Measurements from ENCODE around the gene IL4R. TPM values are rescaled to one million over a fixed set of nuclear protein-coding genes. Genes with fewer than 3 reads are reported as not detected.

Gene IL4R
- total RNA-seq, 1 donor from 2014 or later, result 12.0 TPM

DNA sequence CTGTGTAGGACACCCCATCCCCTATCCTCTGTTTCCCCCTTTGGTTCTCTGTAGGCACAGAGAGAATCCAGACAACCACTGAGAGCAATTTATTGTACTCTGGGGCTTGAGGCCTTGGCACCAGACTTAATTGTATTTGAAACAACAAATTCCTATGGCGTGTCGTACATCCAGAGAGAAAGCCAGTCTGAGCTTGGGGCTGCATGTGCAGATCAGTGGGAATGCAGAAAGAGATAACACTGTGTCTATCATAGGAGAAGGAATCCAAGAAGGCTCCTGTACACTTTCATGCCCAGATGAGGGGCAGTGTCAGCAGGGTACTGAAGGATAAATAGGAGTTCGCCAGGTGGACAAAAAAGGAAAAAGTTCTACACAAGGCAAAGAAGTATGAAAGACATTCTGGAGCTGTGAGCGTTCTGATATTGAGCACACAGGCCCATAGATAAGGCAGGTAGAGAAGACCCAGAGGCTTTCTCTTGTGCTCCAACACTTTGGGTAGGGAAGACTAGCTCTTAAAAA, 22.0 kb upstream of the IL4R start:
- no peaks in the 10 kb centered on the region for H3K36me3 ChIP-seq
- no peak for DNase-seq
- TF ChIP-seq, protein P1, sequence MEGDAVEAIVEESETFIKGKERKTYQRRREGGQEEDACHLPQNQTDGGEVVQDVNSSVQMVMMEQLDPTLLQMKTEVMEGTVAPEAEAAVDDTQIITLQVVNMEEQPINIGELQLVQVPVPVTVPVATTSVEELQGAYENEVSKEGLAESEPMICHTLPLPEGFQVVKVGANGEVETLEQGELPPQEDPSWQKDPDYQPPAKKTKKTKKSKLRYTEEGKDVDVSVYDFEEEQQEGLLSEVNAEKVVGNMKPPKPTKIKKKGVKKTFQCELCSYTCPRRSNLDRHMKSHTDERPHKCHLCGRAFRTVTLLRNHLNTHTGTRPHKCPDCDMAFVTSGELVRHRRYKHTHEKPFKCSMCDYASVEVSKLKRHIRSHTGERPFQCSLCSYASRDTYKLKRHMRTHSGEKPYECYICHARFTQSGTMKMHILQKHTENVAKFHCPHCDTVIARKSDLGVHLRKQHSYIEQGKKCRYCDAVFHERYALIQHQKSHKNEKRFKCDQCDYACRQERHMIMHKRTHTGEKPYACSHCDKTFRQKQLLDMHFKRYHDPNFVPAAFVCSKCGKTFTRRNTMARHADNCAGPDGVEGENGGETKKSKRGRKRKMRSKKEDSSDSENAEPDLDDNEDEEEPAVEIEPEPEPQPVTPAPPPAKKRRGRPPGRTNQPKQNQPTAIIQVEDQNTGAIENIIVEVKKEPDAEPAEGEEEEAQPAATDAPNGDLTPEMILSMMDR (IDR thresholded peaks at IDR 0.05; ENCODE audit: borderline replicate concordance), result no peak
- peaks cover 5% of the 10 kb centered on the region for H3K4me1 ChIP-seq
- intact Hi-C loops (cut with micrococcal nuclease), result no loop called here
- H3K4me3 ChIP-seq, result no peak overlapping the region
- no peaks in the 10 kb centered on the region for H3K9me3 ChIP-seq (replicated peaks)
- no peaks in the 10 kb centered on the region for H3K27me3 ChIP-seq (ENCODE audit: low read depth)
- no peak overlapping the region for H3K27ac ChIP-seq (replicated peaks)

DNA sequence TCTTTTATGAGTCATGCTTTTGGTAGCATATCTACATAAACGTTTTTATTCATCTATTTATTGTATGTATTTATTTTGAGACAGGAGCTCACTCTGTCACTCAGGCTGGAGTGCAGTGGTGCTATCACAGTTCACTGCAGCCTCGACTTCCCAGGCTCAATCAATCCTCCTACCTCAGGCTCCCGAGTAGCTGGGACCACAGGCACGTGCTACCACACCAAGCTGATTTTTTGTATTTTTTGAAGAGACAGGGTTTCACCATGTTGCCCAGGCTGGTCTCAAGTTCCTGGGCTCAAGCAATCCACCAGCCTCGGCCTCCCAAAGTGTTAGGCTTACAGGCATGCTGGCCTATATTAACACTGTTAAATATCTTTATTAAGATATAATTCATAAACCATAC, 20.4 kb upstream of the IL4R start:
- intact Hi-C loops (cut with micrococcal nuclease), result no loop called here
- H3K4me3 ChIP-seq, result no peak overlapping the region
- no peaks in the 10 kb centered on the region for H3K27me3 ChIP-seq (ENCODE audit: low read depth)
- no peaks in the 10 kb centered on the region for H3K9me3 ChIP-seq (replicated peaks)
- no peak overlapping the region for H3K27ac ChIP-seq (replicated peaks)
- H3K36me3 ChIP-seq, result no peaks in the 10 kb centered on the region
- no peaks in the 10 kb centered on the region for H3K4me1 ChIP-seq
- TF ChIP-seq, protein P1 (IDR thresholded peaks at IDR 0.05; ENCODE audit: borderline replicate concordance), result no peak
- no peak for DNase-seq

DNA sequence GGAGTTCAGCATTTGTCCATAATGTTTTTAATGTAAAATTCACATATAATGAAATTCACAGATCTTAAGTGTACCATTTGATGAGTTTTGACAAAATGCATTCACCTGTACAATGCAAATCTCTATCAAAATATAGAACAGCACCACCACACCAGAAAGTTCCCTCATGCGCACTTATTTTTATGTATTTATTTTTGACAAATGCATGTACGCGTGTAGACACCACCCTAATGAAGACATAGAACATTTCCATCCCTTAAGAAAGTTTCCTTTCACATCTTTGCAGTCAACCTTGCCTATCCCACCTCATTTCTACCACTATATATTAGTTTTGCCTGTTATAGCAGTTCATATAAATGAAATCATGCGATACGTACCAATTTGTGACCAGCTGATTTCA, 15.6 kb upstream of the IL4R start:
- Histone ChIP-seq H3K27ac (replicated peaks) (no peak overlapping the region), H3K4me1 (no peaks in the 10 kb centered on the region), H3K27me3 (ENCODE audit: low read depth) (no peaks in the 10 kb centered on the region), H3K36me3 (no peaks in the 10 kb centered on the region), H3K4me3 (no peak overlapping the region), H3K9me3 (replicated peaks) (no peaks in the 10 kb centered on the region)
- no peak for DNase-seq
- intact Hi-C loops (cut with micrococcal nuclease), result no loop called here
- TF ChIP-seq, protein P1 (IDR thresholded peaks at IDR 0.05; ENCODE audit: borderline replicate concordance), result no peak

DNA sequence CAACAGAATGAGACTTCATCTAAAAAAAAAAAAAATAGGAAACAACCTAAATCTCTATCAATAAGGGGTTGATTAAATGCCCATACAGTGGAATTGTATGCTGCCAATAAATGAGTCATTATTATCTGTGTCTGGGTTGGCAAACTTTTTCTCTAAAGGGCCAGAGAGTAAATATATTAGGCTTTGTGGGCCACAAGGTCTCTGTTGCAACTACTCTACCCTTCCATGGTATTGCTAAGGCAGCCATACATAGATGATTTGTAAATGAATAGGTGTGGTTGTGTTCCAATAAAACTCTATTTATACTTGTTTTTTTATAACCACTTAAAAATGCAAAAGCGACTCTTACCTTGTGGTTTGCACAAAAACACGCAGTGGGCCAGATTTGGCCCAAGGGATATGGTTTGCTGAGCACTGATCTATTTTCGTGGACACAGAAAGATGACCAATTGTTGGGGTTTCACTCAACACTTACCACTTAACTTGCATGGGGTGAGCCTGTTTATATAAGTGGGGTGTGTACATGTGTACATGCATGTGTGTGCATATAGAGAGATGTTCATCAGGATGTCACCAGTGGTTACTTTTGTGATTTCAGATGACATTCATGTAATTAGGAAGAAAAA, 12.4 kb upstream of the IL4R start:
- H3K36me3 ChIP-seq, result no peaks in the 10 kb centered on the region
- intact Hi-C loops (cut with micrococcal nuclease), result no loop called here
- H3K27me3 ChIP-seq (ENCODE audit: low read depth), result no peaks in the 10 kb centered on the region
- no peaks in the 10 kb centered on the region for H3K4me1 ChIP-seq
- no peak overlapping the region for H3K4me3 ChIP-seq
- TF ChIP-seq, protein P1 (IDR thresholded peaks at IDR 0.05; ENCODE audit: borderline replicate concordance), result no peak
- no peaks in the 10 kb centered on the region for H3K9me3 ChIP-seq (replicated peaks)
- no peak overlapping the region for H3K27ac ChIP-seq (replicated peaks)
- no peak for DNase-seq

DNA sequence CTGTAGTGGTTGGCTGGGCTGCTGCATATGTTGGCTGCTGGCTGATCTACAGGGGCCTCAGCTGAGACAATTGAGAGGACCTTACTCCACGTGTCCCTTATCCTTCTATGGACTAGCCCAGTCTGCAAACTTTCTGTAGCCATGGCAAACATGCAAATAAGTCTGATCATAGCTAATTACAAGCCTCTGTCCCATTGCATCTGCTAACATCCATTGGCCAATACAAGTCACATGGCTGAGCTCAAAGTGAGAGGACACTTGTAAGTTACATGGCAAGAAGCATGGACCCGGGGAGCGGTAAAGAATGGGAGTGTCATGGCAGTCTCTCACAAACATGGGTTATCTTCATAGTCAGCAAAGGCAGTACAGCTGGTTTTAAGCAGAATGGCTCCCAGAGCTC, 11.6 kb upstream of the IL4R start:
- Histone ChIP-seq H3K27ac (replicated peaks) (no peak overlapping the region), H3K9me3 (replicated peaks) (no peaks in the 10 kb centered on the region), H3K36me3 (no peaks in the 10 kb centered on the region), H3K4me1 (no peaks in the 10 kb centered on the region), H3K27me3 (ENCODE audit: low read depth) (no peaks in the 10 kb centered on the region), H3K4me3 (no peak overlapping the region)
- TF ChIP-seq, protein P1 (IDR thresholded peaks at IDR 0.05; ENCODE audit: borderline replicate concordance), result no peak
- intact Hi-C loops (cut with micrococcal nuclease), result no loop called here
- DNase-seq, result no peak
